ENCODE measurements around the gene TMEM179.

DNA sequence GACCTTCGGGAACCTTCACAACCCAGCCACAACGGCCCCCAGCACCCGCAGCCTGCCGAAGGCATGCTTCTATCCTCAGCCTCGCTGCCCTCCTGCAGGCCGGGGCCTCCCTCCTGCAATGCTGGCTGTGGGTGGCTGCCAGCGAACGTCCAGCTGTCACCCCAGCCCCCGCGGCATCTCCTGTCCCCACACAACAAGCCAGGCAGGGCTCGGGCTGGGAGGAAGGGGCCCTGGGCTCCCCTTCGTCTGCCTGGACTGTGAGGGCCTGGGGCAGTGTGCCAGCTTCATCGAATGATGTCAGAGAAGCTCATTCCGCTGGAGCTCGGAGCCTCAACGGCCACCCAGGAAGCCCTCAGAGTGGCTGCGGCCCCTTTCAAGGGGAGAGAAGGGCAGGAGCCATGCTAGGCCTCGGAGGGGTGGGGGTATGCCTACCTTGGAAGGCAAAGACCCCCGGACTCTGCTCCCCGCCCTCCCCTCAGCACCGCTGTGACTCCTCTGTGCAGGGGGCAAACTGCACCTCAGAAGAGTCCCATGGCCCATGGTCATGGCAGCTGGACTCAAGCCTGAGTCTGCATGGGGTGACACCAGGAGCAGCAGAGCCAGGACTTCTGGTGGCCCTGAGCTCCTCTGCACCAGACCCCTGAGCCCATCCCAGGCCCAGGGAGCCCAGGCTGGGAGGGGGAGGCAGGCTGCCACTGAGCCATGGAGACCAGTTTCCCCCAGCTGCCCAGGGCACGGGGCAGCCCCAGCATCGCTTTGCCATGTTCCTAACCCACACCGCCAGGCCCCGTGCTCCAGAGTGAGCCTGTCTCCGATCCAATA lies 49.8 kb downstream of the TMEM179 start:
- TF ChIP-seq GATA2 (IDR thresholded peaks at IDR 0.05; ENCODE audit: low read depth, low read length) = no peak
- TF ChIP-seq GATA3 (IDR thresholded peaks at IDR 0.05; ENCODE audit: low read depth, low read length) = no peak

All from SH-SY5Y (cell line).